Medulla oblongata (tissue), 1 donor: Measurements from ENCODE around the gene TRAF7.
"Not testable (repeated sequence)": the region's sequence is repeated elsewhere in the genome, so short reads cannot be mapped to it uniquely, and the experiment has no call there.

Source experiments
- DNase-seq: peaks from one replicate; pipeline ENCODE4 v3.0.0-alpha.2; 2015; ENCODE audit errors: extremely low spot score

TRAF7 gene

DNA sequence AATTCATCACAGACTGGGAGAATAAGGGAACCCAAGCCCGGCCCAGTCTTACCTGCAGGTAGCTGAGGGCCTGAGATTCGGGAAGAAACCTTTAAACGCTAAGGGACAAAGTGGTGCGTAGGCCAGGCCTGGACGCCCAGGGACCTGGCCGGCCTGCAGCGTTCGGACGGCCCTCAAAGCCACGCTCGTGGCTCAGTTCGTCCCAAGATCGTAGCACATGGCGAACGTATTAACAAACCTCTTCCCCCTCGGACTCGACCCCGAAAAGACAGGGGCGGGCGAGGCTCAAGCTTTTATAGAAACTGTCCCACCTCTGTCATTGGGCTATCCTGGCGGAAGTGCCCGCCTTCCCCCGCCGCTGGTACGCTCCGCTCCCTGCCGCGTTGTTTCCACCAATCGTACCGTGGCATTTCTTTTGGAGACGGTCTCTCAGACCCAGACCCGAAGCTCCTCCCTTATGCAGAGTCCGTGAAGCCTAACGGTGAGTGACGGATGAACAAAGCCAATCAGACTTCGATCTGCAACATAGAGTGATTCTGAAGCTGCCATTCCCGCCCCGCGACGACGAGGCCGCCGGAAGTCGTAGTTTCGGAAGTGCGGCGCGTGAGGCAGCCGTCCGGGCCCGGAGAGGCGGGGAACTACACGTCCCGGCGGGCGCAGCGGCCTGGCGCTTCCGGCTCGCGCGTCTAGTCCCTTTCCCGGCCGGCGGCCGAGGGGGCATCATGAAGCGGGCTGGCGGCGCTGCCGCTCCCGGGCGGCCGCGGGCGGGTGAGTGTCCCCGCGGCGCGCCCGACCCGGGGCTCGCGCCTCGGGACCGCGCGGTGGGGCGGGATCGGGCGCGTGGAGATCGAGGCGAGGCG lies at the start of gene TRAF7:
TSS of gene TRAF7 (plus strand) at position 692 of the 860 bp plus-strand sequence. CDS start 8,139 bp downstream, outside the sequence.
- DNase-seq: peak; percentile 100

GRCh38 chr16:2106211-2106610 lies 49.4 kb upstream of the TRAF7 start:
- DNase-seq: not testable (repeated sequence)

GRCh38 chr16:2107121-2107790 lies 48.3 kb upstream of the TRAF7 start:
- DNase-seq: not testable (repeated sequence)

GRCh38 chr16:2107791-2108125 lies 47.8 kb upstream of the TRAF7 start:
- not testable (repeated sequence) for DNase-seq

DNA sequence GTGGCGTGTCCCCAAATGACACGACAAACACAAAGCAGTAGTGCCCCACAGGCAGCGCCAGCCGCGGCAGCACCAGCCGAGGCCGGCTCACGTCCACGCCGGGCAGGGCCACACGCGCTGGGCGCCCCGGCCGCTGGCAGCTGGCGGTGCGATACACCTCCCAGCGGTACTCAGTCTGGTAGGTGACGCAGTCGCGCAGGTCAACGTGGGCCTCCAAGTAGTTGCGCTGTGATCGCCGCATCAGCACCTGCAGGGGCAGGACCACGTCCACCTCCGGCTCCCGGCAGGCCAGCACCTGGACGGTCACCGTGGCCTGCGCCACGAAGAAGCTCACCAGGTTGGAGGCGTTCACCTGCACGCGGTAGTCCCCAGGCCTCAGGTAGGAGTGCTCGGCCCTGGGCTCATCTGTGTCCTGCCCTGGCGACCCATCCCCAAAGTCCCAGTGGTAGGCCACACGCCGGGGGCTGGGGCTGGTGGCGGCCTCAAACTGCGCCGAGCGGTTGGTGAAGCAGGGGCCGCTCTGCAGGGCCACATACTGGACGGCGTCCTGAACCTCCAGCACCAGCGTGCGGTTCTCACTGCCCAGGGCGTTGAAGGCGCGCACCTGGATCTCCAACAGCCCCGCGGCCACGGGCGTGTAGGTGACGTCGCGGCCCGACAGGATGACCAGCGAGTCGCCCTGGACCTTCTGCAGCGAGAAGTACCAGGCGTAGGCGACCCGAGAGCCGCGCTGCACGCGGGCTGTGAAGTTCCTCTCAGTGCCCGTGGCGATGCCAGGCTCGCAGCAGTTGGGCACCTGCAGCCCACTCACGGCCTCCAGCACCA lies 46.9 kb upstream of the TRAF7 start:
- DNase-seq: not testable (repeated sequence)

DNA sequence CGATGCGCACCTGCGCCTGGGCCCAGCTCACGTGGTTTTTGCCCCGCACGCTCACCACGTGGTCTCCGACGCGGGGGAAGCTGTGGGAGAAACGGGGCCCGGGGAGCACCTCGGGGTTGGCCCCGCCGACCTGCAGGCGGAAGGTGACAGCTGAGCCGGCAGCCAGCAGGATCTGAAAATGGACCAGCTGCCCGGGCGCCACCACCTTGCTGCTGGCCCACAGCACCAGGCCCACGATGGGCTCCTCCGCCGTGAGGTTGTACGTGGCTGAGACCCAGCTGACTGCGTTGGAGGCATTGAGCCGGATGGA lies 46.4 kb upstream of the TRAF7 start:
- not testable (repeated sequence) for DNase-seq

DNA sequence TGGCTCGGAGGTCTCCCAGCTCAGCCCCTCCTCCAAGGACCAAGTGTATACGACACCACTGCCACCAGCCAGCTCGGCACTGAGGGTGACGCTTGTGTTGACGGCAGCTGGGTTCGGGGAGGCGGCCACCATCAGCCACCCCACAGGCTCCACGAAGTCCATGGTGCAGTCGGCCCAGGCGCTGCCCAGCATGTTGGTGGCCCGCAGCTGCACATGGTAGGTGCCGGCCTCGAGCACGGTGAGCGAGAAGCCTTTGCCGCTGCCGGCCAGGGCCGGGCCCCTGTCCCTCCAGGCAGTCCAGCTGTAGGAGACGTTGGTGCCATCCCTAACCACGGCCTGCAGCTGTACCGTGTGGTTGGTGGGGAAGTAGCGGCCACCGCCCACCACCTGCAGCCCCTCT lies 45.7 kb upstream of the TRAF7 start:
- not testable (repeated sequence) for DNase-seq

- not testable (repeated sequence) for DNase-seq
These were observed 45.1 kb upstream of the TRAF7 start for GRCh38 chr16:2110332-2111008.

GRCh38 chr16:2111009-2111353 lies 44.6 kb upstream of the TRAF7 start:
- not testable (repeated sequence) for DNase-seq

- not testable (repeated sequence) for DNase-seq
These were observed 43.9 kb upstream of the TRAF7 start for GRCh38 chr16:2111412-2112335.

- not testable (repeated sequence) for DNase-seq
These were observed 43.0 kb upstream of the TRAF7 start for GRCh38 chr16:2112539-2113106.

GRCh38 chr16:2114225-2114624 lies 41.4 kb upstream of the TRAF7 start:
- DNase-seq: not testable (repeated sequence)

DNA sequence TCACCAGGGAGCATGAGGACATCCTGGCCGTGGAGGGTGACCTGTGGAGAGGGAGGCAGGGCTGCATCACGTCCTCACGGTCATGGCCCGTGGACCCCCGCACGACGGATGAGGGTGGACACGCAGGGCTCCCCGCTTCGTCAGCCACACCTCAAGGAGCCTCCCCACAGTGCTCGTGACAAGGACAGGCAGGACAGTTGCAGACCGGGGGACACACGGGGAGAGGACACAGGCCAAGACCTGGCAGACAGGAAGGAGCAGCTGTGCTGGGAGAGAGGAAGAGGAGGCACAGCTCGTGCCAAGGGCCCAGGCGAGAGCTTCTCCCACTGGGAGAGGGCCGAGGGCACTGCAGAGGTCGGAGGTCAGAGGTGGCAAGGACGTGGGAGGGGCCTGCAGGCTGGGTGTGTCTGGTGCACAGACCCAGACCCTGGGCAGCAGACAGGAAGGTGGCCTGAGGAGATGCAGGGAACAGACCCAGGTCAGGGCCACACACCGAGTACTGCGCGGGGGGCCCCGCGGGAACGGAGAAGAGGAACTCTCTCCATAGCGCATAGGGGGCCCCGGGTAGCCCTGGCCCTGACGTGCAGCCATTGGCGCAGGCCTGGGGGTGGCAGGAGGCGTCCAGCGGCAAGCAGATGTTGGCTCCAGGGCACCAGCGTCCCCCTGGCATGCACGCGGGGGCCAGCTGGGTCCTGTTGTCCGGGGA lies 40.5 kb upstream of the TRAF7 start:
- DNase-seq: not testable (repeated sequence)

- DNase-seq: no peak
These were observed 40.0 kb upstream of the TRAF7 start for GRCh38 chr16:2115591-2115973.

- DNase-seq: not testable (repeated sequence)
These were observed 39.2 kb upstream of the TRAF7 start for GRCh38 chr16:2116428-2116827.

DNA sequence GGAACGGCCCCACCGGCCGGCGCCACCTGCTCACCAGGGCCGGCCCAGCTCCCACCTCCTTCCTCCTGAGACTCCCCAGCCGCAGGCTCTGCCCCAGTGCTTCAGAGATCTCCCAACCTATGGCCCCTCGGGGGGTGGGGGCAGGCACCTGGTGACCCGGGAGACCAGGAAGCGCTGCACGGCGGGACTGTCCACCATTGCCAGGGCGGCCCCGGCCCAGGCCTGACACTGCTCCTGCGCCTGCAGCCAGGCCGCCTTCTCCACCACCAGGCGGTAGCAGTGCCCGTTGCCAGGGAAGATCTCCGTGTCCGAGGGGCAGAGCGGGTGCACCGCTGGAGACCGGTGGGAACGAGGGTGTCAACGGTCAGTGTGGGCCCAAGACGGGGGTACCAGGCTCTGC lies 38.2 kb upstream of the TRAF7 start:
- DNase-seq: not testable (repeated sequence)

DNA sequence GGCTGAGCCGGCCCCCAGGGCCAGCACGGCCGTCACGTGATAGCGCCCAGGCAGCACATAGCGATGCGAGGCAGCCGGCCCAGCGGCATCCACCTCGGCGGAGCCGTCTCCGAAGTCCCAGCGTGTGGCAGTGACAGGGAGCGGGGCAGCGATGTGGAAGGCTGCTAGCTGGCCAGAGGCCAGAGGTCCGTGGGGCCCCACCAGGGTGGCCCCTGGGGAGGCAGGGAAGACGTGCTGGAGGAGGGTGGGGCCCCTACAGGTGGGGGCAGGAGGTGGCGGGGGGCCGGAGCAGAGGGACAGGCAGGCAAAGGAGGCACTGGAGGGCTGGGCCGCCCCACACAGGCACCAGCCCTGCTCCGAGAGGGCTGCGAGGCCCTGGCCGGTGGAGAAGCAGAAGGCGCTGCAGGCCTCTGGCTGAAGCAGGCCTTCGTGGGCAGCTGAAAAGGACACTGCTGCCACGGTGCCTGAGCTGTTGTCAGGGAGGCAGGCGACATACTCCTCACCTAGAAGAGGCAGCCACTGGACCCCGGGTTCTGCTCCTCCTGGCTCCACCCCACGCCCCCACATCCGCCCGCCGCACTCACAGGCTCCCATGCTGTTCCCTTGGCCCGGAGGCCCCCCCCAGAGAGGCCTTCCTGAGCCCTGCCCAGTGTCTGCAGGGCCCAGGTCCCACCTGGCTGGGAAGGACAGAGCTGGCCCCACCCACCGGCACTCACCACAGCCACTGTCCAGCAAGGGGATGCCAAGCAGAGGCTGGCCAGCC lies 37.4 kb upstream of the TRAF7 start:
- DNase-seq: not testable (repeated sequence)

DNA sequence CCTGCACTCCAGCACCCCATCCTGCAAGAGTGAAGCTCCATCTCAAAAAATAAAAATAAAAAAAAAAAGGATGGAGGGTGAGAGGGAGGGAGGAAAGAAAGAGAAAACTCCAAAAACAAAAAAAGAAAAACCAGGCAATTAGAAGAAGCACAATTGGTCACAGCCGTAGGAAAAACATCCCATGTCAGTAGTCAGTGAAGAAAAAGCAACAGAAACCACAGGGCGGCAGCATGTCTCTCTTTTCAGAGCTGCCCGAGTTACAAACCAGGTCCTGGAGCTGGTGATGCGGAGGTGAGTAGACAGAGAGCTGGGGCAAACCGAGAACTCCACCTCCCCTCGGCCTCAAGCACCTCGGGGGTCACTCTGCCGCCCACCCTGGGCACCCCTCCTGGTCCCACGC lies 34.3 kb upstream of the TRAF7 start:
- peak; percentile 84 for DNase-seq

DNA sequence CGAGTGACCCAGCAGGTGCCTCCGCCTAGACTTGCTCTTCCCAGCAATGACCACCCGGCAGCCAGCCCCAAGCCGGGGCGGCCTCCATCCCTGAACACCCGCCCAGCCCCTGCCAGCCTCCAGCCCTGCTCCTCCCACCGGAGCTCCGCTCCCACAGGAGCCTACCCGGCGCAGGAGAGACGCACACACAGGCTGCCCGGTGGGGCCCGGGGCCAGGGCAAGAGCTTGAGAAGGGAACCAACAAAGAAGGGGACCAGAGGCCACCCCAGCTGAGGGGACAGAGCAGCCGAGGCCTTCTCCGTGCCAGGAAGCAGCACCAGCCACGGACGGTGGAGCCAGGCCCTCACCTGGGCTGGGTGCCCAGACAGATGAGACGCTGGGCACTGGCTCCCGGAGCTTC lies 33.7 kb upstream of the TRAF7 start:
- DNase-seq: peak; percentile 66
